Kasumi-1 (cell line): ENCODE measurements around the gene FARP2.
"Not testable (repeated sequence)": the region's sequence is repeated elsewhere in the genome, so short reads cannot be mapped to it uniquely, and the experiment has no call there.

Experiments used
- DNase-seq, 2 experiments: peaks; one replicate each; lab custom pipeline; 2025; lab: John Stamatoyannopoulos, UW

FARP2 gene

DNA sequence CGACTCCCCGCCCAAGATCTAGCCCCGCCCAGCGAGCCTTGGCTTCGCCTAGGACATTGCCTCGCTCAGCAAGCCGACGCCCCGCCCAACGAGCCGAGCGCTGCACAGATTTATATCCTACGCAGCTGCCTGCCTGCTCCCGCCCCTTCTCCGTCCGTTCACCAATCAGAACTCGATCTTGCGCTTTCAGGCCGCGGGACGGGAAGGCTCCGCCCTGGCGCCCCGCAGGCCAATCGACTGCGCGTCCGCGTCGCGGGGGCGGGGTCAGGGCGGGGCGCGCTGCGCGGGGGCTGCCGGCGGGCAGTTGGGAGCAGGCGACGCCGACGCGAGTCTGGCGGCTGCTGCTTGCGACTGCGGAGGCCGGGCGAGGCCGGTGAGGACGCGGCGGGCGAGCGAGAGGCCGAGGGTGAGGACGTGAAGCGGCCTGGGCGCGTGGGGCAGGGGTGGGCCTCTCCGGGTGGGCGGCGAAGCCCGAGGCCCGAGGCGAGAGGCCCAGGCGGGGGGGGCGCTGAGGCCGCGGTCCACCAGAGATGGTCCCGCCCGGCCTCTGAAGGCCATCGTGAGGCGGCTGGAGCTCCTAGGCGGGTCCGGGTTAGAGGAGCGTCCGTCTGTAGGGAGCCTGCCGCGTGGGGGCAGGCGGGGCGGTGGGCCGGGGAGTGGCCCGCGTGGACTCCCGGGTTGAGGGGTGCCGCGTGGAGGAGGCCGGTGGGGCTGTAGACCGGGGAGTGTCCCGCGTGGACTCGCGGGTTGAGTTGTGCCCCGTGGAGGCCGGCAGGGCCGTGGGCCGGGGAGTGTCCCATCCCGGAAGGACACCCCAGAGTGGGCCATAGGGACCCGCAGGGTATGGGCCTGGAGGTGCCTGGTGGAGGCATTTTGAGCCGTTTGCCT, at the start of gene FARP2:
FARP2 (plus strand) TSS at position 303 of the 888 bp plus-strand sequence. CDS start 16,823 bp downstream, outside the sequence.
- peak; percentile 77 to 84 for DNase-seq

DNA sequence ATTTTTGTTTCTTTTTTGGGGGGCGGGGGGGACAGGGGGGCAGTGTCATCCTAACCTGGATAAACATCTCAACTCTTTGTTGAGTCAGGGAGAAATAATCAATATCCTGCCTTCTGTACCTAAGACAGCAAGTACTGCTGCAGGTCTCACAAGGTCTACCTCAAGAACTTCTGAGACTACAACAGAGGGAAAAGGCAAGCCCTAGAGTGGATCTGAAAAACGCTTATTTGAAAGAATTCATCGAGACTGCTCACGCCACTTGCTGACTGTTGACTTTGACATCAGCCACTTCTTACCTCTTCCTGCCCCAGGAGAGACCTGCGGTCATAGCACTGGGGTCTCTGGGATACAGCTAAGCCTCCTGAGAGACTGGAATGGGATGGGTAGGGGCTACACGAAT, 49.0 kb upstream of the FARP2 start:
- no peak for DNase-seq

DNA sequence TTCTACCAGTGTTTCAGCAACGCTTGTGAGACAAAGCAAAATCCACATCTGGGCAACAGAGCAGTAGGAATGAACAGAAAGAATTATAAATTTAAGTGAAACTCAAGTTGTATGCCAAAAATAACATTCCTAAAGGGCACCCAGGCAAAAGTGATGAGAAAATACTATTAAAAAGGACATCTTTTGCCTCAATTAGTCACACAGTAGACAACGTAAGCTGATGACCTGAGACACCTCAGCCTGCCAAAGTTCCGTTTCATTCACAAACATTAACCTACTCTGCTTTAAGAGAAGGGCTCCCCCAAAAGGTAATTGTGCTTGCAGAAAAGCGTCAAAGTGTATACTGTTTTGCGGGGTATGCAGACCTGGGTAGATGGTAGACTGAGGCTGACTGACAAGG, 47.8 kb upstream of the FARP2 start:
- DNase-seq: no peak

DNA sequence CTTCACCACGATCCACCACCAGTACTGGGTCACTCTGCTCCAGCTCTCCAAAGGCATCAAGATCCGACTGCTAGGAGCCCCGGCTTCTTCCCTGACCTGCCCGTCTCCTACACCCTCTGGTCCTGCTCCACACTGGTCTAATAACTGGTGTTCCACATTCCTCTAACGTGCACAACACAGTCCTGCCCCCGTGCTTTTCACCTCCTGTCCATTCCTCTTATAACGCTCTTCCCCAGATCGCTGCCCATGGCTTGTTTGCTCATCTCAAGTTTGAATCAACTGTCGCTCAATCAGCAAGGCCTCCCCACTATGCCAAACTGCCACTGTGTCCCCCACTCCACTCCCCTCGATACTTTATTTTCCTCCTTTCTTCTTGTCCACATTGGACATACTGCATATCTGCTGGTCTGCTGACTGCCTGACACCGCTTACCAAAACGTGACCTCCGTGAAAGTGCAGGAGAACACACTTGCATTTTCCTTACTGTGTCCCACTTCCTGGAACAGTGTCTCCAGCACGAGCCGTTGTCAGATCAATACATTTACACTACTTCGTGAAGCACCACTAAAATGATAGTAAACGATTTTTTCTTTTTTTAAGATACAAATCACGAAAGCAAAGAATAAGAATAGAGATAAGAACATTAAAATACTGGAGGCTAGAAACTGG, 47.1 kb upstream of the FARP2 start:
- DNase-seq: no peak

GRCh38 chr2:241309684-241310117, 46.4 kb upstream of the FARP2 start:
- peak; percentile 77 to 83 for DNase-seq

DNA sequence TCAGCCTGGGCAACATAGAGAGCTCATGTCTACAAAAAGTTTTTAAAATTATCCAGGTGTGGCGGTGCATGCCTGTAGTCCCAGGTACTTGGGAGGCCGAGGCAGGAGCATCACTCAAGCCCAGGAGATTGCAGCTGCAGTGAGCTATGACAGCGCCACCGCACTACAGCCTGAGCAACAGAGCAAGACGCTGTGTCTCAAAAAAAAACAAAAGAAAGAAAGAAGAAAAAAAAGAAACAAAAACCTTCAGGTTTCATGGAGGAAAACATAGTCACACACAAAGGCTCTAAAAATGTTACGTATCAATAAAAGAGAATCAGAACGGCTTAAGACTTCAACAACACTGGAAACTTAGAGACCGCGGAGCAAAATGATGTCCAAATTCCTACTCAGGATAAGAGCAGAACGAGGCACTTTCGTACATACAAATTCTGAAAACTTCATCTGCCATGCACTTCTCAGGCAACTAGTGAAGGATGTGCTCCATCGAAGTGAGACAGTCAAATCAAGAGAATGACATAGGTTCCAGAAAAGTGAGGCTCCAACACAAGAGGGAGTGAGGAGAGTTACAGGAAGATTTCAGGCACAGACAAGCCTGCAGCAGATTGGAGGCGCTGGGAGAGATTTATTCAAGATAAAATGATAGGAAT, 45.0 kb upstream of the FARP2 start:
- DNase-seq: no peak

- DNase-seq: no peak
These were observed 44.0 kb upstream of the FARP2 start for GRCh38 chr2:241312082-241312481.

- DNase-seq: no peak
These were observed 42.5 kb upstream of the FARP2 start for GRCh38 chr2:241313543-241314095.

DNA sequence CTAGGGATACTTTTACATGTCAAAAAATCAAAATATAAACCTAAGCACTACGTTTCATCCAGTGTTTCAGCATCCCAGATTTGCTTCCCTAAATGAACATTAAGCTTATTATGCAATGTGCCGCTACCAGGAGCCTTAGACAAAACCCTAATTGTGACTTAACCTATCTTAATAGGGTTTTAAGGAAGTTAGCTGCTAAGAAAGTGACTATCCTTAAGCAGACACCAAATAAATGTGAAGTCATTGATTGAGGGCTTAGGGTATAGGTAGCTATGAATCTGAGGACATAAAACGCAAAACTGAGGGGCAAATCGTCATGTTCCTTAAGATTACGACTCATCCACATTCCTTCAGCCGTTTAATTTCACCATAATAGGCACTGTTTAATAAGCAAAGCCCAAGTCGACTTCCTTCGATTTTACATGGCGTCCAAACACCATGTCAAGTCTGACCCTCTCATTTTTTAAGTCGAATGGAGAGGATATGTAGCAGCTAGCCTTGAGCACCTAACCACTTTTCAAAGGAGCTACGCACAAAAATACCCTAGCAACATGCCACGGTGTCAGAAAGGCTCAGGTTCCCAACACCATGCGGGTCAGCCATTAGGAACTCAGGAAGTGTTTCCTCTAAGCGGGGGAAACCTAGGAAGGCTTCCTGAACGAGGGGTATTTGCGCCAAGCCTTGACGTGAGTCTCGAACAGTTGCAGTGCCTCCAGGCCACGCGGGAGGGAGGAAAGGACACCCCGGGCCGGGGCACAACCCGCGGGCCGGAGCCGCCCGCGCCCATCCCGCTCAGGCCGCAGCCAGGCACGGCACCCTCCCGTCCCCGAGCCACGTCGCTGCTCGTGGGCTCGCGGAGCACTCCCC, 41.6 kb upstream of the FARP2 start:
- peak; percentile 5 to 21 for DNase-seq

- peak; percentile 69 to 81 for DNase-seq
These were observed 40.8 kb upstream of the FARP2 start, which contains the start of gene HDLBP for GRCh38 chr2:241315093-241315878. TSS of gene HDLBP (minus strand) at chr2:241315672. CDS start at chr2:241266869, 48,803 bp downstream.

GRCh38 chr2:241315879-241316631, 40.0 kb upstream of the FARP2 start, which contains the start of gene SEPTIN2:
TSS of gene SEPTIN2 (plus strand) at chr2:241315925. CDS start at chr2:241324233, 8,308 bp downstream.
- DNase-seq: peak in 1 of 2 experiments; percentile 4

DNA sequence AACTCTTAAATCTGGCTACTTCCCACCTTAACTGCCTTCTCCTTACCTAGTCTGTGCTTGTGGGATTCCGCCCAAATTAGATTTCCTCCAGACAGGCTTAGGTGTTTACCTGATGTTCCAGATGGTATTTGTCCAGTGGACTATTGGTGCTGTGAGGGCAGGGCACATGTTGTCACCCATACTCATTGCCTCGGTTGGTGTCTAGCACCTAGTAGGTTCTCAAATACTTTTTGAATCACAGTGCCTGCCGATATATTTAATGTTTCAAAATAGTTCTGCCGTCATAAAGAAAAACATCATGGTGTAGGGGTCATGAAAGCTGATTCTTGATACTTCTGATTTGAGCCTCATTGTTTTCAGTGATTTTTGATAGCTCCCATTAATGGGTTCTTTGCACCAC, 39.3 kb upstream of the FARP2 start:
- no peak for DNase-seq

DNA sequence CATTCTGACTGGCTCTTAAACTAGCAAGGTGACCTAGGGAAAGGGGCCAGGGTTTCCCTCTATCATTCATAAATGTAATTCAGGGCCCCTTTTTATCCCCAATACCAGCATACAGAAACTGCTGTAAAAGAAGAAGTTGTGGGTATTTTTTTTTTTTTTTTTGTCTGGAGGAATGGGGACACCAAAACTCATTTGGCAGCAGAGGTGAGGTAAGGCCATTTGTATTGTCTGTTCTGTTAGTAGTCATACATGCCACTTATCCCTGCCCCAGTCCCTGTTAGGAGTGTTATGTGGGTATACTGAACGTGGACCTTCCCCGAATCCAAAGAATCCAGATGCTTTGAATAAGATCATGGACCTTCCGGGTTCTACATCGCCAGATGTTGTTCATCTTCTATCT, 38.7 kb upstream of the FARP2 start:
- no peak for DNase-seq

GRCh38 chr2:241318830-241319229, 37.3 kb upstream of the FARP2 start:
- not testable (repeated sequence) for DNase-seq

DNA sequence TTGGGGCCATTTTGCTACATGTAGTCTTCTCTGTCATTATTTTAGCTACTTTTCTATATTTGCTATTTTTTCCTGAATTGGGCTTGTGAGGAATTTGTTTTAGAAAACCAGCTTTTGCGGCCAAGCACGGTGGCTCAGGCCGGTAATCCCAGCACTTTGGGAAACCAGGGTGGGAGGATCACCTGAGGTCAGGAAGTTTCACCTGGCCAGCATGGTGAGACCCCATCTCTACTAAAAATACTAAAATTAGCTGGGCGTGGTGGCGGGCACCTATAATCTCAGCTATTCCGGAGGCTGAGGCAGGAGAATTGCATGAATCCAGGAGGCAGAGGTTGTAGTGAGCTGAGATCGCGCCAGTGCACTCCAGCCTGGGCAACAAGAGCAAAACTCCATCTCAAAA, 35.7 kb upstream of the FARP2 start:
- no peak for DNase-seq

- no peak for DNase-seq
These were observed 35.1 kb upstream of the FARP2 start for GRCh38 chr2:241321033-241321432.

DNA sequence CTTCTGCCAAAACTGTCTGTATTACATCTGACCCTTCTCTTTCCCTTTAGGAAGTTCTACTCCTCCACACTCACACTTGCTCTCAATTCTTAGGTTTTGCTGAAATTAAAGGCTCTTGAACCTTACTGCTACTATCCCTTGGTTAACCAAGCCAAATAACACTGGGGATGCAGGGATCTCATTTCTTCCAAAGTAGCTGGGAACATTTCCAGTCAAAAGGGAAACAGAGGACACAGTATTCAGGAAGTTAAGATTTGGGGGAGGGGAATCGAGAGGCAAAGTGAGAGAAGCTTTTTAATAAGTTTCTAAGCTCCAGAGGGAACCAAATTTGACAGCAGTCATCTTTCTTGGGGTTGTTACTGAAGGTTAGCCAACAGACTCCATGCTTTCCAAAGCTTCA, 34.2 kb upstream of the FARP2 start:
- no peak for DNase-seq

DNA sequence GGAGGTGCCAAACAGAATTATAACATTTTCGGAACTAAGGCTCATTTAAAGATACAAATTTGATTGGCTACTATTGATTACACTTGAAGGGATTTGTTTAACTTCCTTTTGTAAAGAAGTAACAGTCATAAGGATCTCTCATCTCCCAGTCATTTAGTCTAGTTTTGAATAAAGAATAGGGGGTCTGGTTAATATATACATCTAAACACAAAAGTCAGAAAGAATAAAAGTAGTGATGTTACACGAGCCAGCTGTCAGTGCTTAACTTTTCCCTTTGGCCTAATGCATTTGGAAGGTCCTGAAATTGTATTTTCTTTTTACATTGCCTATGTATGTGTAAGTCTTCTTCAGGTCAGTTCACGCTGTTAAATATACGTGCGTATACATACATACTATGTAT, 32.3 kb upstream of the FARP2 start:
- DNase-seq: peak in 1 of 2 experiments; percentile 2

- peak; percentile 17 to 24 for DNase-seq
These were observed 31.3 kb upstream of the FARP2 start for GRCh38 chr2:241324775-241325174.

DNA sequence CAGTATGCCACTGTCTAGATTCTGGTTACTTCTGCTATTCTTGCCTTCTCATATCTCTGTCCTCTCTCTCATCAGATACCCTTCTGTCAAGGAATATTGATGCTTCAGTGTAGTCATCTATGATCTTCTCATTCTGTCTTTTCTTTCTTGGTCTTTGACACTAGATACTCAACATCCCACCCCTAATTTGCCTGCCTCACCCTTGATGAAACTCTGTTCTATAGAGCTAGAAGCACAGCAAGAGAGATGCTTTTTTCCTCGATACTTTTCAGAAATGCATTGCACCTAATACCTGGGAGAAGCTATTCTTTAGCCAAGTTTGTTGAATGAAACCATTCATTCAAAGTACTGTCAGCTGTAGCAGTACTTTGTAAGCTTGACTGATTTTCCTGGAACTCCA, 30.8 kb upstream of the FARP2 start:
- no peak for DNase-seq
